Neural crest cell (in vitro differentiated cells): Measurements from ENCODE around the gene ITGB8. TPM values are rescaled to one million over a fixed set of nuclear protein-coding genes. Genes with fewer than 3 reads are reported as not detected.

Experiments used
- DNase-seq: peaks from one replicate; pipeline ENCODE4 v3.0.0; 2021; ENCODE audit warnings: low read depth, mixed read lengths, low spot score
- H3K27ac Mint-ChIP-seq: one replicate; pipeline ENCODE4 v1.8.0; 2021; ENCODE audit warnings: mild to moderate bottlenecking, mixed read lengths; ENCODE audit not compliant: unreplicated experiment
- H3K27me3 Mint-ChIP-seq: 2 replicates; pipeline ENCODE4 v1.8.0; 2021; ENCODE audit warnings: low read depth, mild to moderate bottlenecking, mixed read lengths
- H3K36me3 Mint-ChIP-seq: 2 replicates; pipeline ENCODE4 v1.8.0; 2021; ENCODE audit warnings: low read depth, mild to moderate bottlenecking, mixed read lengths
- H3K4me1 Mint-ChIP-seq: 2 replicates; pipeline ENCODE4 v1.8.0; 2021; ENCODE audit warnings: mixed read lengths
- H3K4me3 Mint-ChIP-seq: one replicate; pipeline ENCODE4 v1.8.0; 2021; ENCODE audit warnings: mild to moderate bottlenecking, mixed read lengths
- H3K9me3 Mint-ChIP-seq: 2 replicates; pipeline ENCODE4 v1.8.0; 2021; ENCODE audit warnings: mixed read lengths
- total RNA-seq: library from RNA; stranded (reverse); gene quantifications from 2 replicates; pipeline ENCODE4 v1.2.1, GENCODE V29; 2021
- TF ChIP-seq, protein P1 (sequence below): fragments of 200-600 bp; sonication (generic); conservative IDR thresholded peaks from 2 replicates; pipeline ENCODE4 v1.5.0; 2021; ENCODE audit warnings: antibody characterized with exemption, mild to moderate bottlenecking

ITGB8 gene
- total RNA-seq, 1 donor from 2014 or later = 19.9 TPM

DNA sequence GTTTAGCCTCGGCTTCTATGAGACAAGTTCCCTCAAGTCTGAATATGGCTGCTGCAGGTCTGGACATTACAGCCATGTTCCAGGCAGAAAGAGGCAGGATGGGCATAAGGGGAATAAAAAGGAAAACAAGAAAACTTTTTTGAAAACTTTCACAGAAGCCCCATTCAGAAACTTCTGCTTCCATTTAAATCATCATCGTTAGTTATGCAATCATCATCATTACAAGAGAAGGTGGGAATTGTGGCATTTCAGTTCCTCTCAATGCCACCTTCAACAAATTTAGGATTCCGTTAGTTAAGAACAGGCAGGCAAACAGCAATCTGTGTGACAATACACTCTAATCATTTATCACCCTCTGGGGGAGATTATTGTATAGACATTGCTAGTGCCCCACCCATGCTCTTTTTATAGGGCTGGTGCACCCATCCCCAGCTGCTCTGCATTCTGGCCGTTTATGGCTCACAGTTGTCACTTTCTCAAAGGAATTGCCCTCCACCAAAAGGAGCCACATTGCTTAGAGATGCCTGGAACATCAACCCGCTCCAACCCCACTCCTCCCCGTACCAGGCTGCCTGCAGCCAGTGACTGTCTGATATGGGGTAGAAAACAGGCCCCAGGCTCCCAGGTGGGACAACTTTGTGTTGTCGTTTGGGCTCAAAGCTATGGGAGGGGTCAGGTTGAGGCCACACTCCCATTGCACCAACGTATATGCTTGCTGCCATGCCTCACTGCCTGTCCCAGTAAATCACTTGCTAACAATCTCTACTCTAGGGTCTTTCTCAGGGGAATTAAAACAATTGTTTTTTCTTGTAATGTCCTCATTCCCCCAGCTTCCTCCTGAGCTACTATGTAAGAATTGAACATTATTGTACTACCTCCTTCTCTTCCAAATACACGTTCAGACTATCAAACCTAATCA, 24.2 kb downstream of the ITGB8 start:
- Mint-ChIP-seq H3K27me3 (no peaks in the 10 kb centered on the region), H3K36me3 (peaks cover 9% of the 10 kb centered on the region), H3K27ac (no peak overlapping the region), H3K4me3 (no peak overlapping the region), H3K4me1 (peaks cover 28% of the 10 kb centered on the region), H3K9me3 (no peaks in the 10 kb centered on the region)
- TF ChIP-seq, protein P1, sequence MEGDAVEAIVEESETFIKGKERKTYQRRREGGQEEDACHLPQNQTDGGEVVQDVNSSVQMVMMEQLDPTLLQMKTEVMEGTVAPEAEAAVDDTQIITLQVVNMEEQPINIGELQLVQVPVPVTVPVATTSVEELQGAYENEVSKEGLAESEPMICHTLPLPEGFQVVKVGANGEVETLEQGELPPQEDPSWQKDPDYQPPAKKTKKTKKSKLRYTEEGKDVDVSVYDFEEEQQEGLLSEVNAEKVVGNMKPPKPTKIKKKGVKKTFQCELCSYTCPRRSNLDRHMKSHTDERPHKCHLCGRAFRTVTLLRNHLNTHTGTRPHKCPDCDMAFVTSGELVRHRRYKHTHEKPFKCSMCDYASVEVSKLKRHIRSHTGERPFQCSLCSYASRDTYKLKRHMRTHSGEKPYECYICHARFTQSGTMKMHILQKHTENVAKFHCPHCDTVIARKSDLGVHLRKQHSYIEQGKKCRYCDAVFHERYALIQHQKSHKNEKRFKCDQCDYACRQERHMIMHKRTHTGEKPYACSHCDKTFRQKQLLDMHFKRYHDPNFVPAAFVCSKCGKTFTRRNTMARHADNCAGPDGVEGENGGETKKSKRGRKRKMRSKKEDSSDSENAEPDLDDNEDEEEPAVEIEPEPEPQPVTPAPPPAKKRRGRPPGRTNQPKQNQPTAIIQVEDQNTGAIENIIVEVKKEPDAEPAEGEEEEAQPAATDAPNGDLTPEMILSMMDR = no peak
- no peak for DNase-seq

DNA sequence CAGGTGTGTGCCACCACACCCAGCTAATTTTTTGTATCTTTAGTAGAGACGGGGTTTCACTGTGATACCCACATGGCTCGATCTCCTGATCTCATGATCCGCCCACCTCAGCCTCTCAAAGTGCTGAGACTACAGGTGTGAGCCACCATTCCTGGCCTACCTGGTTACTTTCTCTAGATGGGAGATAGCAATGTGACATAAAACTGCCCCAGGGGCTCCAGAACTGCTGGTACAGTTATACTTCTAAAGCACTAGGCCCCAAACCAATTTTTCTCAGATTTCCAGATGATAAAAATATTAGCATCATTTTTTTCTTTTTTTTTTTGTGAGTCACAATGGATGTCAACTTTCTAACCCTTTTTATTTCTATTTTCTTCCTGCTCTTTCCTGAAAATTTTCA, 27.4 kb downstream of the ITGB8 start:
- no peak overlapping the region for H3K27ac Mint-ChIP-seq
- H3K36me3 Mint-ChIP-seq = peaks cover 11% of the 10 kb centered on the region
- H3K4me3 Mint-ChIP-seq = no peak overlapping the region
- H3K27me3 Mint-ChIP-seq = no peaks in the 10 kb centered on the region
- H3K9me3 Mint-ChIP-seq = no peaks in the 10 kb centered on the region
- no peak for DNase-seq
- TF ChIP-seq, protein P1 = no peak
- H3K4me1 Mint-ChIP-seq = peaks cover 7% of the 10 kb centered on the region

- H3K27me3 Mint-ChIP-seq = no peaks in the 10 kb centered on the region
- H3K36me3 Mint-ChIP-seq = peaks cover 11% of the 10 kb centered on the region
- H3K4me1 Mint-ChIP-seq = peaks cover 7% of the 10 kb centered on the region
- no peak for DNase-seq
- no peaks in the 10 kb centered on the region for H3K9me3 Mint-ChIP-seq
- peak overlapping the region; percentile 63 for H3K27ac Mint-ChIP-seq
- H3K4me3 Mint-ChIP-seq = no peak overlapping the region
- TF ChIP-seq, protein P1 = no peak
Measured at GRCh38 chr7:20358762-20359282, 28.1 kb downstream of the ITGB8 start.

GRCh38 chr7:20359341-20359963, 28.8 kb downstream of the ITGB8 start:
- peaks cover 14% of the 10 kb centered on the region for H3K36me3 Mint-ChIP-seq
- TF ChIP-seq, protein P1 = no peak
- H3K27me3 Mint-ChIP-seq = no peaks in the 10 kb centered on the region
- H3K9me3 Mint-ChIP-seq = no peaks in the 10 kb centered on the region
- peak overlapping the region; percentile 35 for H3K27ac Mint-ChIP-seq
- H3K4me1 Mint-ChIP-seq = peaks cover 6% of the 10 kb centered on the region
- no peak overlapping the region for H3K4me3 Mint-ChIP-seq
- DNase-seq = no peak

GRCh38 chr7:20362574-20363253, 32.0 kb downstream of the ITGB8 start:
- Mint-ChIP-seq H3K9me3 (no peaks in the 10 kb centered on the region), H3K36me3 (peaks cover 14% of the 10 kb centered on the region)

More at GRCh38 chr7:20362574-20363253, 32.0 kb downstream of the ITGB8 start:
- Mint-ChIP-seq H3K4me3 (no peak overlapping the region), H3K4me1 (peaks cover 3% of the 10 kb centered on the region), H3K27ac (no peak overlapping the region), H3K27me3 (no peaks in the 10 kb centered on the region)
- TF ChIP-seq, protein P1 = no peak
- no peak for DNase-seq
